ENCODE results near the gene CTNND2.

Gene CTNND2

GRCh38 chr5:11777096-11777495 lies 127.2 kb downstream of the CTNND2 start:
- DNase-seq, result peak; percentile 38

DNA sequence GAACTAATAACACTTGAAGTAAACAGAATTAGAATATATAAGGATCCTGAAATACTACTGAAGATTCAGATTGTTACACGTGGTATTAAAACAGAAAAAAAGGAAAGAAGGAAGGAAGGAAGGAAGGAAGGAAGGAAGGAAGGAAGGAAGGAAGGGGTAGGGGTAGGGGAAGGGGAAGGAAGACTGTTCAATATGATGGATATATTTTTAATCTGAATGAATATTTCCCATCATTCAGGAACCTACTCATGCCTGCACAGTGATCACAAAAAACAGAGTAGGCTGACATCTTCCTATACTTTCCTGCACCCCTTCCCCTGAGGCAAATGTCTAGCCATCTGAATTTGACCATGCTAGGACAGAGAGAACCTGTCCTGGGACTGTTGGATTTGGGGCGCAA lies 133.9 kb downstream of the CTNND2 start:
- DNase-seq, result no peak

GRCh38 chr5:11760934-11761603 lies 143.2 kb downstream of the CTNND2 start:
- DNase-seq, result no peak

GRCh38 chr5:11758321-11758720 lies 145.9 kb downstream of the CTNND2 start:
- DNase-seq, result no peak

GRCh38 chr5:11757661-11758060 lies 146.6 kb downstream of the CTNND2 start:
- no peak for DNase-seq

- DNase-seq, result no peak
These were observed 167.2 kb downstream of the CTNND2 start for GRCh38 chr5:11737010-11737409.

DNA sequence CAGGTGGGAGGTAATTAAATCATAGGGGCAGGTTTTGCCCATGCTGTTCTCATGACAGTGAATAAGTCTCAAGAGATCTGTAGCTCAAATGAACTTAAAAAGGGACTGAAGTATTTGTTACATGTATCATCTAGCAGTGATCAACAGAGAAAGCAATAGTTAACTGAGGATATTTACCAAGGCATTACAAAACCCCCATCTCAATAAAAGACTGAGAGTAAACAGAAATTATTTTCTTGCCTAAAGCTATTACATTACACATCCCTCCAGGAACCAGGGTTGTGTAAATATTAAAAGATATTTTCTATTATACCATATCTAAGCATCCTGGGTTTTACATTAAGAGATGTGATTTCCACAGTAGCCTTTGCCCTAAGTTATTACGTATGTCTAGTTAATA lies 169.9 kb downstream of the CTNND2 start:
- peak; percentile 88 for DNase-seq

GRCh38 chr5:11733840-11734192 lies 170.4 kb downstream of the CTNND2 start:
- no peak for DNase-seq

GRCh38 chr5:11733185-11733839 lies 170.9 kb downstream of the CTNND2 start:
- DNase-seq, result no peak

DNA sequence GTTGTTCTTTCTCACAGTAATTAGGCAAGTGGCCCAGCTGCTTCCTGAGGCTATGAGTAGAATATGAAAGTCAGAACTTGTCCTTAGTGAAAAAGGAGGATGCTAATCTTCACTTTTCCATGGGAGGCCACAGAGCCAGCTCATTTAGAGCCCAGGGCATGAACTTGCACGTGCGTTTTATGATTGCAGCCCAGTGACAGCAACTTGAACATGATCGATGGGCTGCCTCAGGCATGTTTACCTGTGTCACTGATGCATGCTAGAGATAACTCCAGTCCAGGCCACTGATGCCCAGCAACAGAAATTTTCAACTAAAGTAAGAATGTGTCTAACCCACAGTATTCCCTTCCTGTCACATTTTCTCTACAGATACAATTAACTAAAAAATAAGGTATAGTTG lies 179.3 kb downstream of the CTNND2 start:
- peak; percentile 89 for DNase-seq

GRCh38 chr5:11719888-11720481 lies 184.3 kb downstream of the CTNND2 start:
- DNase-seq, result peak; percentile 77

DNA sequence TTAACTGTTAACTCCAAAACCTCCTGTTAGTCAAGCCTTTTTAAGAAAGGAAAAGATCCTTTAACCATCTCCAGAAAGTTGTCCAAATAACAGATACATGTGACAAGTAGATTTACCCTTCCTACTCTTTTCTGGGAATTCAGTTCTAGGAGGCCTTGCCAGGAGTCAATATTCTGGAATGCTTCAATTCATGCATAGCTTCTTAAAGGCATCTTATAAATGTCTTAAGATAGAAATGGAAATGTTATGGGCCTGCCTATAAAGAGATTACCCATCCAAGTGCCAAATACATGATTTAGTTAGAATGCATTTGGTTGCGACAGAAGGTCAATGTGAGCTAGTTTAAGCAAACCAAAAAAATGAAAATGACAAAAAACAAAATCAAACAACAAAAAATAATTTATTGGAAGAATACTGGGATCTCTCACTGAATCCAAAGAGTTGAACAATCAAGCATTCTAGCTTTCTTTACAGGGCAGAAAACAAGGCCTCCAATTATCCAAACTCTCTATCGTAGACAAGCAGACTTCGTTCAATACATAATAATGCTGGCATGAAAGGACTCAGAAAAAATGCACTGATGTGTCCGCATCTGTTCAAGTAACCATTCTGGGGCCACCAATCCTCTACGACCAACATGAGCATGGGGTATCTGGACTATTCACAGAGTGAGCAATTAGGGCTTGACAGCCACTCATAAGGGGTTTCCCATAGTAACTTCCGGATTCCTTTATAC lies 188.6 kb downstream of the CTNND2 start:
- DNase-seq, result no peak

GRCh38 chr5:11711932-11712331 lies 192.3 kb downstream of the CTNND2 start:
- DNase-seq, result no peak

DNA sequence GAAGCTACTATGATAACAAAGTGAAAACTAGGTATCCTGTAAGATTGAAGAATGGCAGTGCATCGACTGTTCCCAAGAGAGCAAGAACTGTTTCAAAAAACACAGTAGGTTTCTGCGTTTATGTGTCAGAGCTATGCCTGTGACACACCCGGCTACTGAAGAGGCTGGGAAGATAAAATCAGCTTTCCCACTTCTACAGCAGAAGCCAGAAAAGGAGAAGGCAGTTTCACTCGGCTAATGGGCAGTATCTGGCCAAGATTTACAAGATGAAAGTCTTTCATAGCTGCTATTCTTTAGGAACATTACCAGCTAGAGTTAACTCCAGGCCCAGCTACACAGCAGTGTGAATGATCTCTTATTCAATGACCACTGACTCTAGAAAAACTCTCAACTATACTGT lies 195.2 kb downstream of the CTNND2 start:
- no peak for DNase-seq

- no peak for DNase-seq
These were observed 199.3 kb downstream of the CTNND2 start for GRCh38 chr5:11704916-11705315.

DNA sequence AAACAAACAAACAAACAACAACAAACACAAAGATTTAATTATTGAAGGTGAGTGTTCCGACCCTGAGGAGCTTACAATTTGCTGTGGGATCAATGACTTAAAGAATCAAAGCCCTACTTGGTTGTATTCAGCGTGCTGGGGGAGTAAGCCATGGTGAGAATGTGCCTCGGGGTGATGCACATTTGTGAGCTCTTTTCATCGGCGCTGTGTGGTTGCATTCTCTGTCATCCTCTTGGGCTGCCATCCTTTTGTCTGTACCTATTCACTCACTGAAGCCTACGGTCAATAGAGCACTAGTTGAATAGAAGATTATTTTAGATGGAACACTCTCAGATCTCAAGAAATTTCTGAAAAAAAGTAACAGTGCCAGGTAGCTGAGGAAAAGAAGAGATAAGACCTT lies 203.9 kb downstream of the CTNND2 start:
- DNase-seq, result no peak

DNA sequence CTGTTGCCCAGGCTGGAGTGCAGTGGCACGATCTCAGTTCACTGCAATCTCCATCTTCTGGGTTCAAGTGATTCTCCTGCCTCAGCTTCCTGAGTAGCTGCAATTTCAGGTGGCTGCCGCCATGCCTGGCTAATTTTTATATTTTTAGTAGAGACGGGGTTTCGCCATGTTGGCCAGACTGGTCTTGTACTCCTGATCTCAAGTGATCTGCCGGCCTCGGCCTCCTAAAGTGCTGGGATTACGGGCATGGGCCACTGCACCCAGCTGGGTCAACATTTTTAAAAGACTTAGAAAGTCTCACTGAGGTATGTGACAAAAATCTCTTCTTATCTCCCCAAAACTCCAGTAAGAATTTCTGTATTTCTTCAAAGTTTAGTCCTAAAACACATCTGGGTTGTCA lies 211.6 kb downstream of the CTNND2 start:
- no peak for DNase-seq

- no peak for DNase-seq
These were observed 216.7 kb downstream of the CTNND2 start for GRCh38 chr5:11687498-11687897.

DNA sequence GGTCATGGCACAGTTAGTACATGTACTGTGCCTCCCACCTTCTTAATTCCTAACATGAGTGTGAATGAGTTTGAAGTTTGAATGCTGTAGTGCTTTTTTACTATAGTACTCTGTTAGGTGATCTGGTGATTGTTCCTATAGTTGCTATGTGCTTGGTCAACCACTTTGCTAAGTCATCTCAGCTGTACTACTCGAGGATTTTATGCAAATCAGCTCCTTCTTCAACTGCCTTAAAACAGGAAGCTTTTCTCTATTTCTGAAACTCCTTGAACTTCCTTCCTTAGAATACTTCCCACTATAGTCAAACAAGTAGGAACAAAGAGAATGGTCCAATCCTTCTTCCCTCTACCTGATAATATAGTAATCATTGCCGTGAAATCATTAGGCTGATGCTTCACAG lies 219.6 kb downstream of the CTNND2 start:
- no peak for DNase-seq

- DNase-seq, result no peak
These were observed 220.6 kb downstream of the CTNND2 start for GRCh38 chr5:11683666-11684065.

GRCh38 chr5:11681796-11682195 lies 222.4 kb downstream of the CTNND2 start:
- no peak for DNase-seq

DNA sequence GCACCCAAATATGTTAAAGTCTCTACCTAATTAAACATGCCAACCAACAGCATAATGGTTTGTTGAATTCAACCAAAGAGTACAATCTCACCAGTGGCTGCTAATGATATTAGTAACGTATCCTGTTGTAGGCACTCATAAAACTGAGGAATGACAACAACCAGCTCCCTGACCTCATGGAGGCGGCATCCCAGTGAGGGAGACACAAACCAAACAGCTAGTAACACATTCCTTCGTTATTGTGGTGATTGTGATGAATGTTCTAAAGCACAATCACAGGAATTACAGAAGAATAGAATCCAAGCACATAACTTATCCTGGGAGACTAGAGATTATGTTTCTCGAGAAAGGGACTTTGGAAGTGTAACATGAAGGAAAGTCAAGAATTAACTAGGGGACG lies 224.6 kb downstream of the CTNND2 start:
- no peak for DNase-seq

GRCh38 chr5:11675184-11675583 lies 229.1 kb downstream of the CTNND2 start:
- no peak for DNase-seq

All from NCI-H69 (cell line).